ENCODE measurements around the gene PACS1. TPM values are rescaled to one million over a fixed set of nuclear protein-coding genes. Genes with fewer than 3 reads are reported as not detected.

PACS1 gene
- total RNA-seq, 1 donor from 2014 or later: 90.9 TPM

DNA sequence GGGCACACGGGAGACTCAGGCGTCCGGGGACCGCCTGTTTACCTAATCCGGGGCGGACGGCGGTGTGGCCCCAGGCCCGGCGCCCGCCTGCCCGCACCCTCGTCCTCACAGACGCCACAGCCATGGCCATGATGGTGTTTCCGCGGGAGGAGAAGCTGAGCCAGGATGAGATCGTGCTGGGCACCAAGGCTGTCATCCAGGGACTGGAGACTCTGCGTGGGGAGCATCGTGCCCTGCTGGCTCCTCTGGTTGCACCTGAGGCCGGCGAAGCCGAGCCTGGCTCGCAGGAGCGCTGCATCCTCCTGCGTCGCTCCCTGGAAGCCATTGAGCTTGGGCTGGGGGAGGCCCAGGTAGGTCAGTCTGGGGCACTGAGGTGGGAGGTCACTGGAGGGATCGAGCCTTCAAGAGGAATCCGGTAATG lies 188.4 kb downstream of the PACS1 start:
- intact Hi-C loops (cut with micrococcal nuclease): loop anchor here (1.0 kb wide), 1 partner anchor 36 kb away; no protein-coding TSS in a partner anchor
- Mint-ChIP-seq H3K36me3 (ENCODE audit: low read depth) (peaks cover 29% of the 10 kb centered on the region), H3K4me3 (peak overlapping the region; percentile 96), H3K27ac (peak overlapping the region; percentile 96), H3K27me3 (no peaks in the 10 kb centered on the region), H3K4me1 (peaks cover 25% of the 10 kb centered on the region), H3K9me3 (no peaks in the 10 kb centered on the region)
- no peak for DNase-seq

DNA sequence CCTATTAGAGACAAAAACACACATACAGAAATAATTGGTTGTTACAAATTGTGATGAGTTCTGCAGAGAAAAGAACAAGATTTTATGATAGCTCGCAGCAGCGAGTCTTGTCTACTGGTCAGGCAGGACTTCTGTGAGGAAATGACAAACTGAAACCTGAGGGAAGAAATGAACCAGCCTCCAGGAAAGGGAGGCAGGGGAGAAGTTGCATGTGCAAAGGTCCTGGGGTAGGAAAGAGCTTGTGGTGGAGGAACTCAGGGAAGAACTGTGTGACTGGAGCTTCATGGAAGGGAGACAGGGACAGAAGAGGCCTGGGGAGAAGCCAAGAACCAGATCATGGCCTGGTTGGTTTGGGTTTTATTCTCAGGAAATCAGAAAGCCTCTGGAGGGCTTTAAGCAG lies 189.2 kb downstream of the PACS1 start:
- H3K36me3 Mint-ChIP-seq (ENCODE audit: low read depth): peaks cover 32% of the 10 kb centered on the region
- intact Hi-C loops (cut with micrococcal nuclease): no loop called here
- H3K9me3 Mint-ChIP-seq: no peaks in the 10 kb centered on the region
- H3K27ac Mint-ChIP-seq: peak overlapping the region; percentile 36
- DNase-seq: no peak
- peak overlapping the region; percentile 96 for H3K4me3 Mint-ChIP-seq
- peaks cover 25% of the 10 kb centered on the region for H3K4me1 Mint-ChIP-seq
- H3K27me3 Mint-ChIP-seq: no peaks in the 10 kb centered on the region

DNA sequence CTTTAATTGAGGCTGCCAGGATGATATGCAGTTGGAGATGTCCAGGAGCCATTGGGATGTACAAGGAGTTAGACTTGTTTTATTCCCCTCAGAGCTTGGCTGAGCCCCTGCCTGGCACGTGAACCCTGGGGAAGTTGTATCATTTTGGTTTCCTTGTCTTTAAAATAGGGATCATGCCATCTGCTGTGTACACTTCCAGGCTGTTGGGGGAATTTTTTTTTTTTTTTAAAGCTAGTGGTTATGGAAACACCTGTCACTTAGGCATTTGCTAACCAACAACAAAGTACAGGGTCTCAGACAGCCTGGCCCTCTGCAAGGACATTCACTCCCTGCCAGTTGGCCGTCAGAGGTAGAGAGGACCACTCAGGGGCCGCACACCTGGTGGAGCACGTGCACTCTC lies 189.9 kb downstream of the PACS1 start:
- intact Hi-C loops (cut with micrococcal nuclease): no loop called here
- Mint-ChIP-seq H3K4me3 (no peak overlapping the region), H3K4me1 (peaks cover 25% of the 10 kb centered on the region), H3K9me3 (no peaks in the 10 kb centered on the region), H3K36me3 (ENCODE audit: low read depth) (peaks cover 39% of the 10 kb centered on the region), H3K27me3 (no peaks in the 10 kb centered on the region), H3K27ac (no peak overlapping the region)
- DNase-seq: no peak

DNA sequence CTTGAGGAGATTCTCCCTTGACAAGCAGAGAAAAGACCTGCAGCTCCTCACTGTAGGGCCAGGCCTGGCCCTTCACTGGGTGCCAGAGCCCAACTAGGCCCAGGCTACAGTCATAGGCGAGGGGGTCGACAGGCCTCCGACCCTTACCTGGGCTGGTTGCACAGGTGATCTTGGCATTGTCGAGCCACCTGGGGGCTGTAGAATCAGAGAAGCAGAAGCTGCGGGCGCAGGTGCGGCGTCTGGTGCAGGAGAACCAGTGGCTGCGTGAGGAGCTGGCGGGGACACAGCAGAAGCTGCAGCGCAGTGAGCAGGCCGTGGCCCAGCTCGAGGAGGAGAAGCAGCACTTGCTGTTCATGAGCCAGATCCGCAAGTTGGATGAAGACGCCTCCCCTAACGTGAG lies 191.5 kb downstream of the PACS1 start:
- DNase-seq: no peak
- Mint-ChIP-seq H3K36me3 (ENCODE audit: low read depth) (peaks cover 41% of the 10 kb centered on the region), H3K27me3 (no peaks in the 10 kb centered on the region), H3K27ac (no peak overlapping the region), H3K4me1 (peaks cover 18% of the 10 kb centered on the region), H3K4me3 (no peak overlapping the region), H3K9me3 (no peaks in the 10 kb centered on the region)
- intact Hi-C loops (cut with micrococcal nuclease): no loop called here

GRCh38 chr11:66262191-66262590 lies 192.1 kb downstream of the PACS1 start:
- intact Hi-C loops (cut with micrococcal nuclease): no loop called here

DNA sequence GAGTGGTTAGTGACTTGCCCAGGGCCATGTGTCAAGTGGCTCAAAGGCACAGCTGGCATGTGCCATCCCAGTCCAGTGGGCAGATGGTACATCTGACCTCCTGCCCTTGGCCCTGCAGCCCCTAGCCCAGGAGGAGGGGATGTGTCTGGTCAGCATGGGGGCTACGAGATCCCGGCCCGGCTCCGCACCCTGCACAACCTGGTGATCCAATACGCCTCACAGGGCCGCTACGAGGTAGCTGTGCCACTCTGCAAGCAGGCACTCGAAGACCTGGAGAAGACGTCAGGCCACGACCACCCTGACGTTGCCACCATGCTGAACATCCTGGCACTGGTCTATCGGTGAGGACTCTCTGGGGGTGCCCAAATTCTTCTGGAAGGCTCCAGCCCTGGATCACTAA lies 192.6 kb downstream of the PACS1 start:
- Mint-ChIP-seq H3K27me3 (no peaks in the 10 kb centered on the region), H3K27ac (no peak overlapping the region), H3K9me3 (no peaks in the 10 kb centered on the region), H3K4me1 (peaks cover 19% of the 10 kb centered on the region), H3K4me3 (no peak overlapping the region), H3K36me3 (ENCODE audit: low read depth) (peaks cover 45% of the 10 kb centered on the region)
- intact Hi-C loops (cut with micrococcal nuclease): no loop called here
- DNase-seq: no peak

More at GRCh38 chr11:66262191-66262590, 192.1 kb downstream of the PACS1 start:
- no peak overlapping the region for H3K27ac Mint-ChIP-seq
- H3K9me3 Mint-ChIP-seq: no peaks in the 10 kb centered on the region
- peaks cover 43% of the 10 kb centered on the region for H3K36me3 Mint-ChIP-seq (ENCODE audit: low read depth)
- peaks cover 15% of the 10 kb centered on the region for H3K4me1 Mint-ChIP-seq
- no peak for DNase-seq
- H3K27me3 Mint-ChIP-seq: no peaks in the 10 kb centered on the region
- no peak overlapping the region for H3K4me3 Mint-ChIP-seq

- H3K4me3 Mint-ChIP-seq: no peak overlapping the region
- peaks cover 45% of the 10 kb centered on the region for H3K36me3 Mint-ChIP-seq (ENCODE audit: low read depth)
- DNase-seq: no peak
- H3K9me3 Mint-ChIP-seq: no peaks in the 10 kb centered on the region
- no peak overlapping the region for H3K27ac Mint-ChIP-seq
- H3K4me1 Mint-ChIP-seq: peaks cover 23% of the 10 kb centered on the region
- intact Hi-C loops (cut with micrococcal nuclease): no loop called here
- peaks cover under 1% of the 10 kb centered on the region for H3K27me3 Mint-ChIP-seq
Observed at GRCh38 chr11:66263231-66263630, 193.2 kb downstream of the PACS1 start.

DNA sequence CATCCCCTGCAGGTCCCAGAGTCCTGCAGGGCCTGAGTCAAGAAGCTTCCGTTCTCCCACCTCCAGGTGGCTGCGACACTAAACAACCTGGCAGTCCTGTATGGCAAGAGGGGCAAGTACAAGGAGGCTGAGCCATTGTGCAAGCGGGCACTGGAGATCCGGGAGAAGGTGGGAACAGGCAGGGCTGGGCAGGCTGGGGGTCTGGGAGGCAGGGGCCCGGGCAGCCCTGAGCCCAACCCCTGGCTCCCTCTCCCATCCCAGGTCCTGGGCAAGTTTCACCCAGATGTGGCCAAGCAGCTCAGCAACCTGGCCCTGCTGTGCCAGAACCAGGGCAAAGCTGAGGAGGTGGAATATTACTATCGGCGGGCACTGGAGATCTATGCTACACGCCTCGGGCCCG lies 193.7 kb downstream of the PACS1 start:
- no peak overlapping the region for H3K27ac Mint-ChIP-seq
- H3K27me3 Mint-ChIP-seq: peaks cover 2% of the 10 kb centered on the region
- no peaks in the 10 kb centered on the region for H3K9me3 Mint-ChIP-seq
- H3K4me3 Mint-ChIP-seq: no peak overlapping the region
- DNase-seq: no peak
- intact Hi-C loops (cut with micrococcal nuclease): no loop called here
- peaks cover 48% of the 10 kb centered on the region for H3K36me3 Mint-ChIP-seq (ENCODE audit: low read depth)
- peaks cover 23% of the 10 kb centered on the region for H3K4me1 Mint-ChIP-seq

DNA sequence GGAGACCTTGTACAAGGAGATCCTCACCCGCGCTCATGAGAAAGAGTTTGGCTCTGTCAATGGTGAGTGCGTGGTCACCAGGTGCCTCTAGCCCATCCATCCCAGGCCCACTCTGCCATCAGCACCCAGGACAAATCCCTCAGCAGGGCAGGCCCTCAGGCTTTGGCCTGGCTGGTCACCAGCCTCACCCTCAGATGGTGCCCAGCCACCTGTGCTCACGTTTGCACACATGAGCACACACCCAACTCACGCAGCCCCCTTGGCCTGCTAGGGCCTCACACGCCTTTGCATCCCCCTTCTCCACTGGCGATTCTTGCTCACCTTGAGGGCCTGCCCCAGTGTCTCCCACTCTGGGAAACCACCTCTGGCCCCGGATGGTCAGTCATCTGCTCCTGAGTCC lies 194.3 kb downstream of the PACS1 start:
- Mint-ChIP-seq H3K4me1 (peaks cover 20% of the 10 kb centered on the region), H3K4me3 (no peak overlapping the region), H3K36me3 (ENCODE audit: low read depth) (peaks cover 47% of the 10 kb centered on the region), H3K9me3 (no peaks in the 10 kb centered on the region), H3K27ac (no peak overlapping the region), H3K27me3 (peaks cover 4% of the 10 kb centered on the region)
- DNase-seq: no peak
- intact Hi-C loops (cut with micrococcal nuclease): no loop called here

- intact Hi-C loops (cut with micrococcal nuclease): loop anchor here (5.0 kb wide), 2 partner anchors 82 to 263 kb away; partner anchors contain the start of genes B4GAT1, BANF1, BRMS1 and EIF1AD
- peaks cover 44% of the 10 kb centered on the region for H3K36me3 Mint-ChIP-seq (ENCODE audit: low read depth)
- peak; percentile 81 for DNase-seq
- H3K4me1 Mint-ChIP-seq: peaks cover 20% of the 10 kb centered on the region
- H3K27me3 Mint-ChIP-seq: peaks cover 4% of the 10 kb centered on the region
- H3K9me3 Mint-ChIP-seq: no peaks in the 10 kb centered on the region
- no peak overlapping the region for H3K27ac Mint-ChIP-seq
- no peak overlapping the region for H3K4me3 Mint-ChIP-seq
Observed at GRCh38 chr11:66264914-66265313, 194.8 kb downstream of the PACS1 start.

- intact Hi-C loops (cut with micrococcal nuclease): loop anchor here (5.0 kb wide), 2 partner anchors 82 to 263 kb away; partner anchors contain the start of genes B4GAT1, BANF1, BRMS1 and EIF1AD
- H3K9me3 Mint-ChIP-seq: no peaks in the 10 kb centered on the region
- H3K27ac Mint-ChIP-seq: no peak overlapping the region
- H3K27me3 Mint-ChIP-seq: peaks cover 4% of the 10 kb centered on the region
- no peak for DNase-seq
- H3K36me3 Mint-ChIP-seq (ENCODE audit: low read depth): peaks cover 43% of the 10 kb centered on the region
- H3K4me1 Mint-ChIP-seq: peaks cover 23% of the 10 kb centered on the region
- H3K4me3 Mint-ChIP-seq: no peak overlapping the region
Observed at GRCh38 chr11:66265531-66266377, 195.7 kb downstream of the PACS1 start.

GRCh38 chr11:66266378-66267038 lies 196.4 kb downstream of the PACS1 start:
- Mint-ChIP-seq H3K4me1 (peaks cover 25% of the 10 kb centered on the region), H3K36me3 (ENCODE audit: low read depth) (peaks cover 43% of the 10 kb centered on the region), H3K27me3 (peaks cover 4% of the 10 kb centered on the region), H3K4me3 (peak overlapping the region; percentile 99), H3K9me3 (no peaks in the 10 kb centered on the region), H3K27ac (peak overlapping the region; percentile 87)
- no peak for DNase-seq
- intact Hi-C loops (cut with micrococcal nuclease): loop anchor here (1.0 to 5.0 kb wide), 3 partner anchors 16 to 264 kb away; partner anchors contain the start of genes B4GAT1, BANF1, BRMS1 and EIF1AD

- peaks cover 25% of the 10 kb centered on the region for H3K4me1 Mint-ChIP-seq
- H3K9me3 Mint-ChIP-seq: no peaks in the 10 kb centered on the region
- peaks cover 45% of the 10 kb centered on the region for H3K36me3 Mint-ChIP-seq (ENCODE audit: low read depth)
- DNase-seq: no peak
- peaks cover 4% of the 10 kb centered on the region for H3K27me3 Mint-ChIP-seq
- H3K4me3 Mint-ChIP-seq: peak overlapping the region; percentile 99
- intact Hi-C loops (cut with micrococcal nuclease): loop anchor here (1.0 to 5.0 kb wide), 3 partner anchors 15 to 265 kb away; partner anchors contain the start of genes B4GAT1, BANF1, BRMS1 and EIF1AD
- H3K27ac Mint-ChIP-seq: peak overlapping the region; percentile 87
Observed at GRCh38 chr11:66267039-66267378, 196.9 kb downstream of the PACS1 start.
